Brain microvascular endothelial cell (primary cell): ENCODE measurements around the gene OTUD6A.
"Not testable (repeated sequence)": the region's sequence is repeated elsewhere in the genome, so short reads cannot be mapped to it uniquely, and the experiment has no call there.

Experiments used
- DNase-seq: peaks from one replicate; pipeline ENCODE4 v3.0.0-alpha.2; 2020
- H3K27ac ChIP-seq: fragments of 250-450 bp; sonication (Bioruptor Pico); 2 replicates; pipeline ENCODE4 v1.5.1; 2020; ENCODE audit warnings: mild to moderate bottlenecking, moderate library complexity
- H3K27me3 ChIP-seq: fragments of 250-450 bp; sonication (Bioruptor Pico); replicated peaks from 2 replicates; pipeline ENCODE4 v1.5.1; 2020; ENCODE audit warnings: mild to moderate bottlenecking
- H3K36me3 ChIP-seq: fragments of 250-450 bp; sonication (Bioruptor Pico); replicated peaks from 2 replicates; pipeline ENCODE4 v1.5.1; 2020; ENCODE audit warnings: mild to moderate bottlenecking
- H3K4me3 ChIP-seq: 2 replicates; pipeline ENCODE4 v1.5.1; 2011; ENCODE audit warnings: low read depth, mild to moderate bottlenecking, control low read depth, low read length, moderate library complexity
- in situ Hi-C: cut with HindIII; loops from 2 replicates; pipeline ENCODE4 v1.10.0; 2017; ENCODE audit warnings: low sequenced_read_pairs, low pct_ligation_motif_present
- TF ChIP-seq, protein P1 (sequence below): IDR thresholded peaks from 2 replicates; pipeline ENCODE4 v1.5.1; 2011; ENCODE audit warnings: low read depth, mild to moderate bottlenecking, moderate library complexity, low read length, control low read depth, inconsistent platforms; ENCODE audit errors: missing control alignments

Gene OTUD6A

DNA sequence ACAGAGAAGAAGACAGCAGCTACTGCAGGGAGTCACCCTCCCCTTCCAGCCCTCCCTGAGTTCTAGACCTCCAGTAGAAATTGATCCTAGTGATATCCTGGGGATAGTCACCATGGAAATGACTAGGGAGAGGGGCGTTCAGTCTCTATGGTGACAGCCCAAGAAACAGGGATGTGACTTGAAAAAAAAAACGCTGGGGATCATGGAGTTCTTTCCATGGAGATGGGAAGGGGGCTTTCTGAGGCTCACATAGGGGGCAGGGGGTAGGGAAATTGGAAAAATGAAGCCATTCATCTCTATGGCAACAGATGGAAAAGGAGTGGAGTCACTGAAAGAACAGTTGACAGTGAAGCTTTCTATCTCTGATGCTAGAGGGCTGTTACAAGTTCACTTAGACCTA is 43.0 kb downstream of the OTUD6A start:
- H3K27ac ChIP-seq, result no peak overlapping the region
- in situ Hi-C loops, result no loop called here
- H3K36me3 ChIP-seq, result no peaks in the 10 kb centered on the region
- H3K4me3 ChIP-seq, result no peak overlapping the region
- no peaks in the 10 kb centered on the region for H3K27me3 ChIP-seq
- no peak for DNase-seq
- TF ChIP-seq, protein P1, sequence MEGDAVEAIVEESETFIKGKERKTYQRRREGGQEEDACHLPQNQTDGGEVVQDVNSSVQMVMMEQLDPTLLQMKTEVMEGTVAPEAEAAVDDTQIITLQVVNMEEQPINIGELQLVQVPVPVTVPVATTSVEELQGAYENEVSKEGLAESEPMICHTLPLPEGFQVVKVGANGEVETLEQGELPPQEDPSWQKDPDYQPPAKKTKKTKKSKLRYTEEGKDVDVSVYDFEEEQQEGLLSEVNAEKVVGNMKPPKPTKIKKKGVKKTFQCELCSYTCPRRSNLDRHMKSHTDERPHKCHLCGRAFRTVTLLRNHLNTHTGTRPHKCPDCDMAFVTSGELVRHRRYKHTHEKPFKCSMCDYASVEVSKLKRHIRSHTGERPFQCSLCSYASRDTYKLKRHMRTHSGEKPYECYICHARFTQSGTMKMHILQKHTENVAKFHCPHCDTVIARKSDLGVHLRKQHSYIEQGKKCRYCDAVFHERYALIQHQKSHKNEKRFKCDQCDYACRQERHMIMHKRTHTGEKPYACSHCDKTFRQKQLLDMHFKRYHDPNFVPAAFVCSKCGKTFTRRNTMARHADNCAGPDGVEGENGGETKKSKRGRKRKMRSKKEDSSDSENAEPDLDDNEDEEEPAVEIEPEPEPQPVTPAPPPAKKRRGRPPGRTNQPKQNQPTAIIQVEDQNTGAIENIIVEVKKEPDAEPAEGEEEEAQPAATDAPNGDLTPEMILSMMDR, result no peak

DNA sequence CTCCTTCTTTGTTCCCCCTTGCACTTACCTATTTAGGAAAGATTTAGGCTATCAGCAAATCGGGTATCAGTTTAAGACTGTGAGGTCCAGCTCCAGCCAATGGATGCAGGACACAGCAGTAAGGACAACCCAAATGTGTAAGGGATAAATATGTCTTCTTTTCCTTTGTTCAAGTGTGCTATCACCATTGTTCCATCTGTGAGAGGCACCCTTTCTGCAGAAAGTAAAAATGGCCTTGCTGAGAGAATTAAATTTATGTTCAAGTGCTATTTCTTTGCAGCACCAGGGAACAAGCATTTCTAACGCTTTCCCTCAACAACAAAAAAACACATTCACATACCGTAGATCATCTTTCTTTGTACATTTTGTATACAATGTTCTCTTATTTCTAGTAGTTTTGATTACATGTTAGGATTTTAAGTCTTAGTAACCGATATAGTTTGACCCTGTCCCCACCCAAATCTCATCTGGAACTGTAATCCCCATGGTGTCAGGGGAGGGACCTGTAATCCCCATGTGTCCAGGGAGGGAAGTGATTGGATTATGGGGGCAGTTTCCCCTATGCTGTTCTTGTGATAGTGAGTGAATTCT is 49.3 kb downstream of the OTUD6A start:
- H3K36me3 ChIP-seq, H3K27ac ChIP-seq, H3K4me3 ChIP-seq, DNase-seq, H3K27me3 ChIP-seq, in situ Hi-C loops: not testable (repeated sequence)
